H1 (cell line): ENCODE results near the gene TCAIM. TPM values are rescaled to one million over a fixed set of nuclear protein-coding genes. Genes with fewer than 3 reads are reported as not detected.

ENCODE experiments used
- TCF12 ChIP-seq: IDR thresholded peaks from 2 replicates; pipeline ENCODE4 v1.6.1; 2011; ENCODE audit warnings: low read depth, mild to moderate bottlenecking, low read length
- TEAD4 ChIP-seq: IDR thresholded peaks from 2 replicates; pipeline ENCODE4 v1.6.1; 2012; ENCODE audit warnings: low read depth, low read length, inconsistent platforms, mixed read lengths
- polyA plus RNA-seq, 7 experiments: library from polyadenylated mRNA; depleted of rRNA in 3 of 7; stranded (reverse) in 5 of 7; unstranded in 2 of 7; fragments of >200 nt in 5 of 7; fragments of 200-250 nt in 2 of 7; gene quantifications; 1 replicate in 5 of 7; 2 replicates in 1 of 7; 4 replicates in 1 of 7; pipeline versions ENCODE4 v1.2.1 to v1.2.3, GENCODE V29; 2011 to 2013; ENCODE audit warnings: missing spikeins in 2 of 7, mixed read lengths in 2 of 7
- total RNA-seq: library from RNA; stranded (reverse); fragmentation: NEBNext Ultra II Directional; extraction: Animal tissue kit (Norgen Biotek cat#: 25700); gene quantifications from 2 replicates; pipeline ENCODE4 v1.2.1, GENCODE V29; 2021
- TF ChIP-seq, protein P1 (sequence below): fragments of 300-600 bp; sonication (generic); IDR thresholded peaks from 2 replicates; pipeline ENCODE4 v1.7.1; 2012; ENCODE audit warnings: low read length, moderate library complexity, mild to moderate bottlenecking, inconsistent platforms; ENCODE audit not compliant: insufficient replicate concordance

TCAIM gene
- total and polyA plus RNA-seq, 2 of the 8 experiments (the other 6 are each of a cell fraction or from before 2014, with no cell fraction given), result 6.9 to 22.1 TPM

- TF ChIP-seq, protein P1, sequence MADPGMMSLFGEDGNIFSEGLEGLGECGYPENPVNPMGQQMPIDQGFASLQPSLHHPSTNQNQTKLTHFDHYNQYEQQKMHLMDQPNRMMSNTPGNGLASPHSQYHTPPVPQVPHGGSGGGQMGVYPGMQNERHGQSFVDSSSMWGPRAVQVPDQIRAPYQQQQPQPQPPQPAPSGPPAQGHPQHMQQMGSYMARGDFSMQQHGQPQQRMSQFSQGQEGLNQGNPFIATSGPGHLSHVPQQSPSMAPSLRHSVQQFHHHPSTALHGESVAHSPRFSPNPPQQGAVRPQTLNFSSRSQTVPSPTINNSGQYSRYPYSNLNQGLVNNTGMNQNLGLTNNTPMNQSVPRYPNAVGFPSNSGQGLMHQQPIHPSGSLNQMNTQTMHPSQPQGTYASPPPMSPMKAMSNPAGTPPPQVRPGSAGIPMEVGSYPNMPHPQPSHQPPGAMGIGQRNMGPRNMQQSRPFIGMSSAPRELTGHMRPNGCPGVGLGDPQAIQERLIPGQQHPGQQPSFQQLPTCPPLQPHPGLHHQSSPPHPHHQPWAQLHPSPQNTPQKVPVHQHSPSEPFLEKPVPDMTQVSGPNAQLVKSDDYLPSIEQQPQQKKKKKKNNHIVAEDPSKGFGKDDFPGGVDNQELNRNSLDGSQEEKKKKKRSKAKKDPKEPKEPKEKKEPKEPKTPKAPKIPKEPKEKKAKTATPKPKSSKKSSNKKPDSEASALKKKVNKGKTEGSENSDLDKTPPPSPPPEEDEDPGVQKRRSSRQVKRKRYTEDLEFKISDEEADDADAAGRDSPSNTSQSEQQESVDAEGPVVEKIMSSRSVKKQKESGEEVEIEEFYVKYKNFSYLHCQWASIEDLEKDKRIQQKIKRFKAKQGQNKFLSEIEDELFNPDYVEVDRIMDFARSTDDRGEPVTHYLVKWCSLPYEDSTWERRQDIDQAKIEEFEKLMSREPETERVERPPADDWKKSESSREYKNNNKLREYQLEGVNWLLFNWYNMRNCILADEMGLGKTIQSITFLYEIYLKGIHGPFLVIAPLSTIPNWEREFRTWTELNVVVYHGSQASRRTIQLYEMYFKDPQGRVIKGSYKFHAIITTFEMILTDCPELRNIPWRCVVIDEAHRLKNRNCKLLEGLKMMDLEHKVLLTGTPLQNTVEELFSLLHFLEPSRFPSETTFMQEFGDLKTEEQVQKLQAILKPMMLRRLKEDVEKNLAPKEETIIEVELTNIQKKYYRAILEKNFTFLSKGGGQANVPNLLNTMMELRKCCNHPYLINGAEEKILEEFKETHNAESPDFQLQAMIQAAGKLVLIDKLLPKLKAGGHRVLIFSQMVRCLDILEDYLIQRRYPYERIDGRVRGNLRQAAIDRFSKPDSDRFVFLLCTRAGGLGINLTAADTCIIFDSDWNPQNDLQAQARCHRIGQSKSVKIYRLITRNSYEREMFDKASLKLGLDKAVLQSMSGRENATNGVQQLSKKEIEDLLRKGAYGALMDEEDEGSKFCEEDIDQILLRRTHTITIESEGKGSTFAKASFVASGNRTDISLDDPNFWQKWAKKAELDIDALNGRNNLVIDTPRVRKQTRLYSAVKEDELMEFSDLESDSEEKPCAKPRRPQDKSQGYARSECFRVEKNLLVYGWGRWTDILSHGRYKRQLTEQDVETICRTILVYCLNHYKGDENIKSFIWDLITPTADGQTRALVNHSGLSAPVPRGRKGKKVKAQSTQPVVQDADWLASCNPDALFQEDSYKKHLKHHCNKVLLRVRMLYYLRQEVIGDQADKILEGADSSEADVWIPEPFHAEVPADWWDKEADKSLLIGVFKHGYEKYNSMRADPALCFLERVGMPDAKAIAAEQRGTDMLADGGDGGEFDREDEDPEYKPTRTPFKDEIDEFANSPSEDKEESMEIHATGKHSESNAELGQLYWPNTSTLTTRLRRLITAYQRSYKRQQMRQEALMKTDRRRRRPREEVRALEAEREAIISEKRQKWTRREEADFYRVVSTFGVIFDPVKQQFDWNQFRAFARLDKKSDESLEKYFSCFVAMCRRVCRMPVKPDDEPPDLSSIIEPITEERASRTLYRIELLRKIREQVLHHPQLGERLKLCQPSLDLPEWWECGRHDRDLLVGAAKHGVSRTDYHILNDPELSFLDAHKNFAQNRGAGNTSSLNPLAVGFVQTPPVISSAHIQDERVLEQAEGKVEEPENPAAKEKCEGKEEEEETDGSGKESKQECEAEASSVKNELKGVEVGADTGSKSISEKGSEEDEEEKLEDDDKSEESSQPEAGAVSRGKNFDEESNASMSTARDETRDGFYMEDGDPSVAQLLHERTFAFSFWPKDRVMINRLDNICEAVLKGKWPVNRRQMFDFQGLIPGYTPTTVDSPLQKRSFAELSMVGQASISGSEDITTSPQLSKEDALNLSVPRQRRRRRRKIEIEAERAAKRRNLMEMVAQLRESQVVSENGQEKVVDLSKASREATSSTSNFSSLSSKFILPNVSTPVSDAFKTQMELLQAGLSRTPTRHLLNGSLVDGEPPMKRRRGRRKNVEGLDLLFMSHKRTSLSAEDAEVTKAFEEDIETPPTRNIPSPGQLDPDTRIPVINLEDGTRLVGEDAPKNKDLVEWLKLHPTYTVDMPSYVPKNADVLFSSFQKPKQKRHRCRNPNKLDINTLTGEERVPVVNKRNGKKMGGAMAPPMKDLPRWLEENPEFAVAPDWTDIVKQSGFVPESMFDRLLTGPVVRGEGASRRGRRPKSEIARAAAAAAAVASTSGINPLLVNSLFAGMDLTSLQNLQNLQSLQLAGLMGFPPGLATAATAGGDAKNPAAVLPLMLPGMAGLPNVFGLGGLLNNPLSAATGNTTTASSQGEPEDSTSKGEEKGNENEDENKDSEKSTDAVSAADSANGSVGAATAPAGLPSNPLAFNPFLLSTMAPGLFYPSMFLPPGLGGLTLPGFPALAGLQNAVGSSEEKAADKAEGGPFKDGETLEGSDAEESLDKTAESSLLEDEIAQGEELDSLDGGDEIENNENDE, result no peak
- no peak for TF ChIP-seq TCF12
- no peak for TF ChIP-seq TEAD4
Measured at GRCh38 chr3:44451441-44451840, 112.9 kb downstream of the TCAIM start (continued).
